Hepatocyte (in vitro differentiated cells): ENCODE data around the gene ZBTB38.

ENCODE experiments used
- EZH2 ChIP-seq: fragments of 200-600 bp; sonication (generic); IDR thresholded peaks from 2 replicates; pipeline ENCODE4 v1.6.1; 2016; ENCODE audit warnings: antibody characterized with exemption, mild to moderate bottlenecking, borderline replicate concordance
- EZH2phosphoT487 ChIP-seq: fragments of 200-600 bp; sonication (generic); IDR thresholded peaks from one replicate; pipeline ENCODE4 v1.6.1; 2018; ENCODE audit warnings: antibody characterized with exemption, mild to moderate bottlenecking, low read depth, moderate library complexity; ENCODE audit not compliant: unreplicated experiment, severe bottlenecking
- TF ChIP-seq, protein P1 (sequence below): fragments of 200-600 bp; sonication (generic); IDR thresholded peaks from 2 replicates; pipeline ENCODE4 v1.5.1; 2016; ENCODE audit warnings: antibody characterized with exemption, mild to moderate bottlenecking; ENCODE audit not compliant: poor library complexity

DNA sequence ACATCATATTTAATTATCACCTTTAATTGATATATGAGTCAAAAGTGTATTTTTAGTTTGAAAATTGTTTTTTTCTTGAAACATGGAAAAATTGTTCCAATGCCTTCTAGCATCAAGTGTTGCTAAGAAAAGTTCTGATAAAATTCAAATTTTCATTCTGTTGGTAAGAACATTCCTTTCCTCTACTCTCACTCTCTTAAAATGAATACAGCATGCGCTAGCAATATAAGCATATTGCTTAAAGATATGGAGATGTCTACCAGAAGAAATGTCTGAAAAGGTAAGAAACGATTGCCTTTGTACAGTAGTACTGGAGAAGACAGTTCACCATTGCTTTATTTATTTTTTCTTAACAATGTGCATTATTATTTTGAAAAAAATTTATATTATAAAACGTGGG, 17.6 kb upstream of the ZBTB38 start:
- TF ChIP-seq, protein P1, sequence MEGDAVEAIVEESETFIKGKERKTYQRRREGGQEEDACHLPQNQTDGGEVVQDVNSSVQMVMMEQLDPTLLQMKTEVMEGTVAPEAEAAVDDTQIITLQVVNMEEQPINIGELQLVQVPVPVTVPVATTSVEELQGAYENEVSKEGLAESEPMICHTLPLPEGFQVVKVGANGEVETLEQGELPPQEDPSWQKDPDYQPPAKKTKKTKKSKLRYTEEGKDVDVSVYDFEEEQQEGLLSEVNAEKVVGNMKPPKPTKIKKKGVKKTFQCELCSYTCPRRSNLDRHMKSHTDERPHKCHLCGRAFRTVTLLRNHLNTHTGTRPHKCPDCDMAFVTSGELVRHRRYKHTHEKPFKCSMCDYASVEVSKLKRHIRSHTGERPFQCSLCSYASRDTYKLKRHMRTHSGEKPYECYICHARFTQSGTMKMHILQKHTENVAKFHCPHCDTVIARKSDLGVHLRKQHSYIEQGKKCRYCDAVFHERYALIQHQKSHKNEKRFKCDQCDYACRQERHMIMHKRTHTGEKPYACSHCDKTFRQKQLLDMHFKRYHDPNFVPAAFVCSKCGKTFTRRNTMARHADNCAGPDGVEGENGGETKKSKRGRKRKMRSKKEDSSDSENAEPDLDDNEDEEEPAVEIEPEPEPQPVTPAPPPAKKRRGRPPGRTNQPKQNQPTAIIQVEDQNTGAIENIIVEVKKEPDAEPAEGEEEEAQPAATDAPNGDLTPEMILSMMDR, result no peak
- TF ChIP-seq EZH2 (no peak), EZH2phosphoT487 (no peak)
